Measurements from ENCODE around the gene HOXD13.

HOXD13 gene

DNA sequence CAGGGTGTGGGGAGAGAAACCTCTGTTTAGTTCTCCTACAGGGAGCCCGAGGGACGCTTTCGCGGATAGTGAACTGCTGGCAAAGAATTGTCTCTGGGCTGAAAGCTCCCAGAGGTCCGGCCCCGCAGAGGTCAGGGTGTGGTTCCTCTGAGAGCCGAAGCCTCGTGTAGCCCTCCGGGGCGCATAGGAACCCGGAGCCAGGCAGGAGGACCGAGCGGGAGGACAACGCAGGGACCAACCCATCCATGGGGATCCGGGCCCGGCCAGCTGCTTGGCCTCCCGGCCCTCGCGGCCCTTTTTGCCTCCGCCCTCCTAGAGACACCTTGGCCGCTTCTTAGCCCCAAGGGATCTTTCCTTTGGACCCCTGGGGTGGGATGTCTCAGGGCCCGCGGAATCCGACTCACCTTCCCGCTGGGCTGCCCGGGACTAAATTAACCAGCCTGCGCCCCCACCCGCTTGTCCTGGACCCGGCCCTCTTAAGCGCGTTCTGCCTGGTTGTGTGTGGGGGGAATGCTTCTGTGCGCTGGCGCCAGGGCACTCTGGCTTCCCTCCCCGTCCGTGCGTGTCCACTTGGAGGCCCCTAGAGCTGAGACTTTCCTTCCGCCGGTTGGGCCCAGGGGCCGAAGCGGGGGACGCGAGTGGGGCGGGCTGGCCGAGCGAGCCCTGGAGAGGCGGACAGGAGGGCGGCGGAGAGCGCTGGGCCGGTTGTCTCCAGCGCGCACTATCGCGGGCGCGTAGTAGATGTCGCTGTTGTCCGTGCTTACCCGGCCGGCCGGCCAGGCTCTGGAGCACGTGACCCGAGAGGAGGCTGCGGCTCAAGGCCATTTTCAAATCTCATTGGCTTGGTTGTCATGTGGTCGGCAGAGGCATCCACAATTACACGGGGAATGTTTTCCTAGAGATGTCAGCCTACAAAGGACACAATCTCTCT is 23.6 kb downstream of the HOXD13 start, which contains the start of gene HOXD10:
TSS of gene HOXD10 (plus strand) at position 896 of the 931 bp plus-strand sequence. CDS start 56 bp downstream, outside the sequence.
- peak; percentile 74 for DNase-seq (ENCODE audit: low read depth)
- peak within 1 kb of the TSS; percentile 30 for H3K4me3 ChIP-seq (ENCODE audit: low read length)
- TF ChIP-seq, protein P1, sequence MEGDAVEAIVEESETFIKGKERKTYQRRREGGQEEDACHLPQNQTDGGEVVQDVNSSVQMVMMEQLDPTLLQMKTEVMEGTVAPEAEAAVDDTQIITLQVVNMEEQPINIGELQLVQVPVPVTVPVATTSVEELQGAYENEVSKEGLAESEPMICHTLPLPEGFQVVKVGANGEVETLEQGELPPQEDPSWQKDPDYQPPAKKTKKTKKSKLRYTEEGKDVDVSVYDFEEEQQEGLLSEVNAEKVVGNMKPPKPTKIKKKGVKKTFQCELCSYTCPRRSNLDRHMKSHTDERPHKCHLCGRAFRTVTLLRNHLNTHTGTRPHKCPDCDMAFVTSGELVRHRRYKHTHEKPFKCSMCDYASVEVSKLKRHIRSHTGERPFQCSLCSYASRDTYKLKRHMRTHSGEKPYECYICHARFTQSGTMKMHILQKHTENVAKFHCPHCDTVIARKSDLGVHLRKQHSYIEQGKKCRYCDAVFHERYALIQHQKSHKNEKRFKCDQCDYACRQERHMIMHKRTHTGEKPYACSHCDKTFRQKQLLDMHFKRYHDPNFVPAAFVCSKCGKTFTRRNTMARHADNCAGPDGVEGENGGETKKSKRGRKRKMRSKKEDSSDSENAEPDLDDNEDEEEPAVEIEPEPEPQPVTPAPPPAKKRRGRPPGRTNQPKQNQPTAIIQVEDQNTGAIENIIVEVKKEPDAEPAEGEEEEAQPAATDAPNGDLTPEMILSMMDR (conservative IDR thresholded peaks at IDR 0.05; ENCODE audit: low read length) = peak; percentile 45

DNA sequence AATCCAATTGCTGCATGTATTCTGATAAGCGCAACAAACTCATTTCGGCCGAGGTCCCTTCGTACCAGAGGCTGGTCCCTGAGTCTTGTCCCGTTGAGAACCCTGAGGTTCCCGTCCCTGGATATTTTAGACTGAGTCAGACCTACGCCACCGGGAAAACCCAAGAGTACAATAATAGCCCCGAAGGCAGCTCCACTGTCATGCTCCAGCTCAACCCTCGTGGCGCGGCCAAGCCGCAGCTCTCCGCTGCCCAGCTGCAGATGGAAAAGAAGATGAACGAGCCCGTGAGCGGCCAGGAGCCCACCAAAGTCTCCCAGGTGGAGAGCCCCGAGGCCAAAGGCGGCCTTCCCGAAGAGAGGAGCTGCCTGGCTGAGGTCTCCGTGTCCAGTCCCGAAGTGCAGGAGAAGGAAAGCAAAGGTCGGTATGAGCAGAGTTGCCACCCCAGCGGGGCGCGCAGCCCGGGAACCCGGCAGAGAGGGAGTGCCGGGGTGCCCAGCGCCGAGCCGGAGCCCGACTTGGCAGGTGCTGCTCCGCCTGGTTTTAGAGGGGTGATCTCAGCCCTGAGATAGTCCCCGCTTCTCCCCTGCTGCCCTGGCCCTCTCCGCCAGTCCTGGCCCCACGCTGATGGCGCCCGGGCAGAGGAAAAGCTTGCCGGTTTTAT is 24.8 kb downstream of the HOXD13 start:
- no peak for DNase-seq (ENCODE audit: low read depth)
- TF ChIP-seq, protein P1 (conservative IDR thresholded peaks at IDR 0.05; ENCODE audit: low read length) = no peak
- H3K4me3 ChIP-seq (ENCODE audit: low read length) = peak overlapping the region; percentile 30

DNA sequence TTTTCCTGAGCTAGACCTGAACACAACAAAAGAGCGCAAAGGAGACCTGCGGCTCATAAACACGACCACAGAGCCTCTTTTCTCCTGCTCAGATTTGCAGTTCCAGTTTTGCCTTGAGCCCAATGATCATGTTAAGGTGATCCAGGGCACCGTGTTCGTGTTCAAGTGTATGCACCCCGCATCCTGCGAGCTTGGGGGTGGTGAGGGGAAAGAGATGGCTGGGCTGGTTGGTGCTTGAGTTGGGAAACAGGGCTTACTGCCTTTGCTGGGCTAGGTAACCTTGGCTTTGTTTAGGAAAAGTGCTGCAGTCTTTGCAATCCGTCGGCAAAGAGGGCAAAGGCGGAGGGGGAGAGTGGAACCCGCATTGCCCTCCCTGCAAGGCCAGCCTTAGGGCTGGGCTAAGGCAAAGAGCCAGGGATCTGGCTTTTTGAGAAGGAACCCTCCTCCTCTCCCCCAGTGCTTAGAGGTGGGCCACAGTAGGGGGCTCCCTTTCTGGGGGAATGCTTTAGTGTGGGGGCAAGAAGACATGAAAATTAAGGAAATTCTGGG is 25.4 kb downstream of the HOXD13 start:
- H3K4me3 ChIP-seq (ENCODE audit: low read length) = peak overlapping the region; percentile 30
- no peak for DNase-seq (ENCODE audit: low read depth)
- TF ChIP-seq, protein P1 (conservative IDR thresholded peaks at IDR 0.05; ENCODE audit: low read length) = no peak

DNA sequence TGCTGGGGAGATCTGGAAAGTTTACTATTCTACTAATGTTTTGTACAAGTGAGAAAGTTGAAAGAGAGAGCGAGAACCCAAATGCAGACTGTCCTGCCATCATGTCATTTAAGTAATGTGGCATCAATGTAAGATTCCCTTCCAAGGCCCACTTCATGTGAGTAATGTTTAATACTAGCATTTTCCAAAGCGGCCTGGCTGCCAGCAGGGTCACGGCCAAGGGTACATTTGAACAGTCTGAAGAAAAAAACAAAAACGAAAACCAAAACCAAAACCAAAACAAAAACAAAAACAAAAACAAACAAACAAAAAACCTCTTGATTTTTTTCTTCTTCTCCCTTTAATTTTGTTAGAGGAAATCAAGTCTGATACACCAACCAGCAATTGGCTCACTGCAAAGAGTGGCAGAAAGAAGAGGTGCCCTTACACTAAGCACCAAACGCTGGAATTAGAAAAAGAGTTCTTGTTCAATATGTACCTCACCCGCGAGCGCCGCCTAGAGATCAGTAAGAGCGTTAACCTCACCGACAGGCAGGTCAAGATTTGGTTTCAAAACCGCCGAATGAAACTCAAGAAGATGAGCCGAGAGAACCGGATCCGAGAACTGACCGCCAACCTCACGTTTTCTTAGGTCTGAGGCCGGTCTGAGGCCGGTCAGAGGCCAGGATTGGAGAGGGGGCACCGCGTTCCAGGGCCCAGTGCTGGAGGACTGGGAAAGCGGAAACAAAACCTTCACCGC is 26.2 kb downstream of the HOXD13 start:
- no peak overlapping the region for H3K4me3 ChIP-seq (ENCODE audit: low read length)
- peak; percentile 18 for DNase-seq (ENCODE audit: low read depth)
- TF ChIP-seq, protein P1 (conservative IDR thresholded peaks at IDR 0.05; ENCODE audit: low read length) = peak; percentile 45

DNA sequence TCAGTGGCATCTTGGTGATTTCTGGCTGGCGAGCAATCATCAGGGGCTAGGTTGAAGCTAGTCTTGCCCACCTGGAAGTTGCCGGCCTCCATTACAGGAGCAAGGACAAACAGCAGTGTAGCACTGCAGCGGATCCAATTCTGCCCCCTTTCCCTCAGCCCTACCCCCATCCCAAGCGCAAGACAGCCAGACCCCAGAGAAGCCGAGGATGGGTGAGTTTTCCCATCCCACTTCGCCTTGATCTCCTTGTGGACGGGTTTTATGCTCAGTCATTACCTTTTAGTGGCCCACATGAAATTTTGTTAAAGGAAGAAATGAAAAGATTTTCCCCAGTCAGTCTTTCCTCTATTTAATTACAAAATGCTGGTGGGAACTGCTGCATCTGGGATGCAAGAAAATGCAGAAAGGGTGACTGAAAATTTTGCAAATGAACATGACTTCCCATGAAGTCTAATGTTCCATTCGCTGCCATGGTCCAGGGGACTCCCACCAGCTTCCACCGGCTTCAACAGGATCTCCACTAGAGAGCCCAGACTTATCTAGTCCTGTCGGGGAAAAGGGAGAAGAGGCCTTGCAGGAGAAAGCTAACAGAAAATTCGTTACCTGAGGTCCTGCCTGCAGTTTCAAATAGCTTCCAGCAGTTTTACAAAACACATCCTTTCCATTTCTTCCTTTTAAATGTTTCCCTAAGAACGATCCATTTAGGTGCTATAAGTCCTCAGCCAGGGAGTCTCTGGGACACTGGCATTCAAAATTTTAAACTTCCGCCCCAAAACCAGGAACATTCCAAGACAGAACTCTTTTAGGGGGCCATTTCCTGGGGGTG is 28.1 kb downstream of the HOXD13 start:
- no peak for DNase-seq (ENCODE audit: low read depth)
- TF ChIP-seq, protein P1 (conservative IDR thresholded peaks at IDR 0.05; ENCODE audit: low read length) = peak; percentile 7; the same call in 1 of the 2 replicates
- no peak overlapping the region for H3K4me3 ChIP-seq (ENCODE audit: low read length)
